ENCODE data around the gene PPFIA4. TPM values are rescaled to one million over a fixed set of nuclear protein-coding genes. Genes with fewer than 3 reads are reported as not detected.

PPFIA4 gene
- total RNA-seq, 1 experiment from 2014 or later, result 0.83 TPM

DNA sequence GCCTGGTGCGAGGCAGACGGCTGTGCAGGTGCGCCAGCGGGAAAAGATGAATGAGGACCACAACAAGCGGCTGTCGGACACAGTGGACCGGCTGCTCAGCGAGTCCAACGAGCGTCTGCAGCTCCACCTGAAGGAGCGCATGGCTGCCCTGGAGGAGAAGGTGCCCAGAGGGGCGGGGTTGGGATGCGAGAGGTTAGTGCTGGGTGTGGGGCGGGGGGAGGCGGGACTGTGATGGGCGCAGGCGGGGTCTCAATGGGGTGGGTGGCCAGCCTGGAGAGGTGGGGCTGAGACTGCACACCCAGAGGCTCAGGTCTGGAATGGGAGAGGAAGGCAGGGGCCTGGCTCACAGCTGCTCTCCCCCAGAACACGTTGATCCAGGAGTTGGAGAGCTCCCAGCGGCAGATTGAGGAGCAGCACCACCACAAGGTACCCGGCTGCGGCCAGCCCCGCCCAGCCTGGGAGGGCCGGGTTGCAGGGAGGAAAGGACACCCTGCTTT lies 22.3 kb downstream of the PPFIA4 start:
- TF ChIP-seq, protein P1, sequence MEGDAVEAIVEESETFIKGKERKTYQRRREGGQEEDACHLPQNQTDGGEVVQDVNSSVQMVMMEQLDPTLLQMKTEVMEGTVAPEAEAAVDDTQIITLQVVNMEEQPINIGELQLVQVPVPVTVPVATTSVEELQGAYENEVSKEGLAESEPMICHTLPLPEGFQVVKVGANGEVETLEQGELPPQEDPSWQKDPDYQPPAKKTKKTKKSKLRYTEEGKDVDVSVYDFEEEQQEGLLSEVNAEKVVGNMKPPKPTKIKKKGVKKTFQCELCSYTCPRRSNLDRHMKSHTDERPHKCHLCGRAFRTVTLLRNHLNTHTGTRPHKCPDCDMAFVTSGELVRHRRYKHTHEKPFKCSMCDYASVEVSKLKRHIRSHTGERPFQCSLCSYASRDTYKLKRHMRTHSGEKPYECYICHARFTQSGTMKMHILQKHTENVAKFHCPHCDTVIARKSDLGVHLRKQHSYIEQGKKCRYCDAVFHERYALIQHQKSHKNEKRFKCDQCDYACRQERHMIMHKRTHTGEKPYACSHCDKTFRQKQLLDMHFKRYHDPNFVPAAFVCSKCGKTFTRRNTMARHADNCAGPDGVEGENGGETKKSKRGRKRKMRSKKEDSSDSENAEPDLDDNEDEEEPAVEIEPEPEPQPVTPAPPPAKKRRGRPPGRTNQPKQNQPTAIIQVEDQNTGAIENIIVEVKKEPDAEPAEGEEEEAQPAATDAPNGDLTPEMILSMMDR (IDR thresholded peaks at IDR 0.05; ENCODE audit: unreplicated experiment), result no peak
- no peak overlapping the region for H3K27ac Mint-ChIP-seq (ENCODE audit: unreplicated experiment)
- CTCF ChIA-PET, result interaction anchor here (0.7 kb wide), 2 partner anchors 688 to 1966 kb away, joined by 3 to 6 read pairs; no protein-coding TSS in a partner anchor
- H3K36me3 Mint-ChIP-seq (ENCODE audit: insufficient read depth, unreplicated experiment), result no peaks in the 10 kb centered on the region
- no peaks in the 10 kb centered on the region for H3K9me3 Mint-ChIP-seq (ENCODE audit: low read depth, unreplicated experiment)
- BruUV-seq (replicated peaks), result no TSS peak
- peaks cover 94% of the 10 kb centered on the region for H3K27me3 Mint-ChIP-seq (ENCODE audit: unreplicated experiment)
- intact Hi-C loops (cut with micrococcal nuclease; ENCODE audit: unreplicated experiment), result no loop called here
- peaks cover 8% of the 10 kb centered on the region for H3K4me1 Mint-ChIP-seq (ENCODE audit: low read depth, unreplicated experiment)
- H3K4me3 Mint-ChIP-seq (ENCODE audit: low read depth, unreplicated experiment), result no peak overlapping the region
- peak; percentile 48 for DNase-seq

DNA sequence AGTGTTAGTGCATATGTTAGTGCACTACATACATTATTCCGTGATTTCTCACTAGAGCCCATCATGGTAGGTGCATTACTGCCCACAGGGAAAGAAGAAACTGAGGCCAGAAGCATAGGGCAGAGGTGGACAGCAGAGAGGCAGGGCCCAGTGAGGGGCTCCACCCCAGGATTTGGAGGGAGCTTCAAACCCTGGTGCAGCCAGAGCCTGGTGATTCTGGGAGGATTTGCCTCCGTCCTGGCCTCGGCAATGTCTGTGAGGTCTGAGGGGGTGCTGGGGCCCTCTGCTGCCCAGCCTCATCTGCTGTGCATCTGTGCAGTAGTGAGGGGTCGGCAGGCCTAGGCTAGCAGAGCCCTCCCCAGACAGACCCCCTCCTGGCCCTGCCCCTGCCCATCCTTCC lies 22.8 kb downstream of the PPFIA4 start:
- Mint-ChIP-seq H3K4me3 (ENCODE audit: low read depth, unreplicated experiment) (no peak overlapping the region), H3K27me3 (ENCODE audit: unreplicated experiment) (peaks cover 92% of the 10 kb centered on the region), H3K9me3 (ENCODE audit: low read depth, unreplicated experiment) (no peaks in the 10 kb centered on the region), H3K4me1 (ENCODE audit: low read depth, unreplicated experiment) (peaks cover 8% of the 10 kb centered on the region), H3K36me3 (ENCODE audit: insufficient read depth, unreplicated experiment) (no peaks in the 10 kb centered on the region), H3K27ac (ENCODE audit: unreplicated experiment) (no peak overlapping the region)
- CTCF ChIA-PET, result no interaction called here
- TF ChIP-seq, protein P1 (IDR thresholded peaks at IDR 0.05; ENCODE audit: unreplicated experiment), result no peak
- DNase-seq, result no peak
- intact Hi-C loops (cut with micrococcal nuclease; ENCODE audit: unreplicated experiment), result no loop called here
- BruUV-seq (replicated peaks), result no TSS peak

DNA sequence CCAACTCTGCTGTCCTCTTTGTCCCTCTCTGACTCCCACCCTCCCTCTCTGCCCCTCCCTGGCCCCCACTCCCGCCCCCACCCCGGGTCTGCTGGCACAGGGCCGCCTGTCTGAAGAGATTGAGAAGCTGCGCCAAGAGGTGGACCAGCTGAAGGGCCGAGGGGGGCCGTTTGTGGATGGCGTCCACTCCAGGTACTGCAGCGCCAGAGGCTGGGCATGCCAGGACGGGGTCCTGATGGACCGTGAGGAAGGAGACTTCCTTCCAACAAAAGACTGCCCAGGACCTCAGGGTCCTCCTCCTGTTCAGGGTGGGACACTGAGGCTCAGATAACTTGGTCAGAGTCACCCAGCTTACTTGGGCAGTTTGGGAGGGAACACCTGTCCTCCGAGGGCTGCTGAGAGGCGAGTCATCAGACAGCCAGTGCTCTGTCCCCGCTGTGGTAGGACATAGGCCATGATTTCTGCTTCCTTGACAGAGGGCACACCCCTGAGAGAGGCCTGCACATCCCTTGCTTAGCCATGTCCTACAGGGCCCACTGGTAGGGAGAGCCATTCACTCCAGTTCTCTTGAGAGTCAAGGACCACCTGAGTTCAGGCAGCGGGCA lies 23.4 kb downstream of the PPFIA4 start:
- intact Hi-C loops (cut with micrococcal nuclease; ENCODE audit: unreplicated experiment), result no loop called here
- CTCF ChIA-PET, result interaction anchor here (0.8 kb wide), 1 partner anchor 166 kb away, joined by 3 read pairs; no protein-coding TSS in a partner anchor
- H3K27ac Mint-ChIP-seq (ENCODE audit: unreplicated experiment), result no peak overlapping the region
- H3K4me3 Mint-ChIP-seq (ENCODE audit: low read depth, unreplicated experiment), result no peak overlapping the region
- no peaks in the 10 kb centered on the region for H3K36me3 Mint-ChIP-seq (ENCODE audit: insufficient read depth, unreplicated experiment)
- H3K9me3 Mint-ChIP-seq (ENCODE audit: low read depth, unreplicated experiment), result no peaks in the 10 kb centered on the region
- TF ChIP-seq, protein P1 (IDR thresholded peaks at IDR 0.05; ENCODE audit: unreplicated experiment), result no peak
- no peak for DNase-seq
- peaks cover 8% of the 10 kb centered on the region for H3K4me1 Mint-ChIP-seq (ENCODE audit: low read depth, unreplicated experiment)
- H3K27me3 Mint-ChIP-seq (ENCODE audit: unreplicated experiment), result peaks cover 92% of the 10 kb centered on the region
- no TSS peak for BruUV-seq (replicated peaks)

DNA sequence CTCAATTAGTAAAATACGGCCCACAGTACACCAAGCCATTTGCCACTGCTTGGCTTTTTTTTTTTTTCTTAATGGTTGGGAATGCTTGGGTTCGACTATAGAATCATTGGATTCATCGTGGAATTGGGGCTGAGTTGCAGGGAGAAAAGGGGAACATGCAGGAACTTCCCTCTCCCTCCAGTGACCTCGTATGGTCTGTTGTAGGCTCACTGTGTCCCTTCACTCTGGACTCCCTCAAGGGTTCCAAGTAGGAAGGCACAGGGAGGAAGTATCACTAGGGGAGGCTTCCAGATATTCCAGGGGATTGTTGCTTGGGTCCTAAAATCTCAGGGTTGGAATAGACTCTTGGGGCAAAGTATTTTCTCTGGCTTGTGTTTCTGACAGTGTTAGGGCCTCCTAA lies 24.5 kb downstream of the PPFIA4 start:
- no peak overlapping the region for H3K27ac Mint-ChIP-seq (ENCODE audit: unreplicated experiment)
- TF ChIP-seq, protein P1 (IDR thresholded peaks at IDR 0.05; ENCODE audit: unreplicated experiment), result no peak
- no peaks in the 10 kb centered on the region for H3K36me3 Mint-ChIP-seq (ENCODE audit: insufficient read depth, unreplicated experiment)
- H3K4me3 Mint-ChIP-seq (ENCODE audit: low read depth, unreplicated experiment), result no peak overlapping the region
- CTCF ChIA-PET, result interaction anchor here (0.6 kb wide), 1 partner anchor 110 kb away, joined by 3 read pairs; no protein-coding TSS in a partner anchor
- peaks cover 8% of the 10 kb centered on the region for H3K4me1 Mint-ChIP-seq (ENCODE audit: low read depth, unreplicated experiment)
- H3K27me3 Mint-ChIP-seq (ENCODE audit: unreplicated experiment), result peaks cover 92% of the 10 kb centered on the region
- DNase-seq, result no peak
- intact Hi-C loops (cut with micrococcal nuclease; ENCODE audit: unreplicated experiment), result no loop called here
- BruUV-seq (replicated peaks), result no TSS peak
- H3K9me3 Mint-ChIP-seq (ENCODE audit: low read depth, unreplicated experiment), result no peaks in the 10 kb centered on the region
